Measurements from ENCODE around the gene LTBP2.

Gene LTBP2

GRCh38 chr14:74504412-74504811, 107.6 kb downstream of the LTBP2 start:
- no peak for TF ChIP-seq CTCF (IDR thresholded peaks at IDR 0.05)

- TF ChIP-seq CTCF (IDR thresholded peaks at IDR 0.05): no peak
Observed at GRCh38 chr14:74503938-74504335, 108.1 kb downstream of the LTBP2 start.

- no peak for TF ChIP-seq CTCF (IDR thresholded peaks at IDR 0.05)
Observed at GRCh38 chr14:74503291-74503937, 108.6 kb downstream of the LTBP2 start.

GRCh38 chr14:74502236-74503019, 109.6 kb downstream of the LTBP2 start:
- peak; percentile 64 for TF ChIP-seq CTCF (IDR thresholded peaks at IDR 0.05)

GRCh38 chr14:74501691-74502090, 110.3 kb downstream of the LTBP2 start:
- TF ChIP-seq CTCF (IDR thresholded peaks at IDR 0.05): no peak

GRCh38 chr14:74501135-74501614, 110.9 kb downstream of the LTBP2 start:
- peak; percentile 81 for TF ChIP-seq CTCF (IDR thresholded peaks at IDR 0.05)

- TF ChIP-seq CTCF (IDR thresholded peaks at IDR 0.05): no peak
Observed at GRCh38 chr14:74500417-74501134, 111.5 kb downstream of the LTBP2 start.
